HepG2 (cell line): Measurements from ENCODE around the gene TMEM74B. TPM values are rescaled to one million over a fixed set of nuclear protein-coding genes. Genes with fewer than 3 reads are reported as not detected.

ENCODE experiments used
- CBFB ChIP-seq: sonication (generic); formaldehyde crosslinking; IDR thresholded peaks from 2 replicates; pipeline ENCODE4 v1.4.0; 2020; ENCODE audit warnings: missing genetic modification reagents
- CSRNP2 ChIP-seq: sonication (generic); formaldehyde crosslinking; conservative IDR thresholded peaks from 2 replicates; pipeline ENCODE4 v1.8.0; 2022; ENCODE audit warnings: low read depth, missing genetic modification reagents
- FOXK2 ChIP-seq: fragments of 450-650 bp; IDR thresholded peaks from 2 replicates; pipeline ENCODE4 v1.6.1; 2016
- RBM22 ChIP-seq: fragments of 200-400 bp; formaldehyde crosslinking; optimal IDR thresholded peaks from 2 replicates; pipeline ENCODE3; 2017; ENCODE audit warnings: mild to moderate bottlenecking, low read length, moderate library complexity
- SALL1 ChIP-seq: sonication (generic); formaldehyde crosslinking; IDR thresholded peaks from 2 replicates; pipeline ENCODE4 v1.8.0; 2022; ENCODE audit warnings: mild to moderate bottlenecking, missing genetic modification reagents
- SMAD9 ChIP-seq: sonication (generic); formaldehyde crosslinking; IDR thresholded peaks from 2 replicates; pipeline ENCODE4 v1.5.1; 2020; ENCODE audit warnings: mild to moderate bottlenecking, missing genetic modification reagents
- TRAFD1 ChIP-seq: sonication (generic); formaldehyde crosslinking; IDR thresholded peaks from 2 replicates; pipeline ENCODE4 v1.5.1; 2020; ENCODE audit warnings: missing genetic modification reagents, mild to moderate bottlenecking, borderline replicate concordance
- XBP1 ChIP-seq: sonication (generic); formaldehyde crosslinking; IDR thresholded peaks from 2 replicates; pipeline ENCODE4 v1.5.0; 2020; ENCODE audit warnings: missing genetic modification reagents
- ZNF136 ChIP-seq: sonication (generic); formaldehyde crosslinking; IDR thresholded peaks from 2 replicates; pipeline ENCODE4 v1.8.1; 2022; ENCODE audit warnings: low read depth, mild to moderate bottlenecking, moderate library complexity, missing genetic modification reagents
- ZNF598 ChIP-seq: sonication (generic); formaldehyde crosslinking; IDR thresholded peaks from 2 replicates; pipeline ENCODE4 v1.5.1; 2020; ENCODE audit warnings: mild to moderate bottlenecking, missing genetic modification reagents, borderline replicate concordance
- ZNF646 ChIP-seq: sonication (generic); formaldehyde crosslinking; IDR thresholded peaks from 2 replicates; pipeline ENCODE4 v1.9.0; 2021; ENCODE audit warnings: mild to moderate bottlenecking, missing genetic modification reagents
- polyA plus RNA-seq, 8 experiments: library from polyadenylated mRNA; depleted of rRNA in 3 of 8; stranded (reverse) in 7 of 8; unstranded in 1 of 8; fragments of >200 nt; fragmentation: Illumina TruSeq in 4 of 8; extraction: Trizol in 4 of 8; gene quantifications; 2 replicates each; pipeline versions ENCODE4 v1.2.1 to v1.2.3, GENCODE V29; 2011 to 2016; ENCODE audit warnings: low read depth in 4 of 8, missing spikeins in 1 of 8, mixed read lengths in 1 of 8; ENCODE audit not compliant: insufficient read depth in 1 of 8
- total RNA-seq, 5 experiments: library from RNA; depleted of rRNA; stranded (reverse); fragments of >200 nt; fragmentation: Illumina TruSeq; extraction: Trizol; gene quantifications; 2 replicates each; pipeline ENCODE4 v1.2.3, GENCODE V29; 2016; ENCODE audit warnings: low read depth in 1 of 5
- TF ChIP-seq, protein P1 (sequence below): sonication (generic); formaldehyde crosslinking; IDR thresholded peaks from 2 replicates; pipeline ENCODE4 v1.4.0; 2020; ENCODE audit warnings: missing genetic modification reagents, mild to moderate bottlenecking, borderline replicate concordance
- TF ChIP-seq, protein P2 (sequence below): IDR thresholded peaks from 2 replicates; pipeline ENCODE4 v1.6.1; 2016; ENCODE audit warnings: low read depth

TMEM74B gene
- total and polyA plus RNA-seq, 2 of the 13 experiments (the other 11 are each of a cell fraction or from before 2014, with no cell fraction given) = 4.7 to 18.4 TPM

DNA sequence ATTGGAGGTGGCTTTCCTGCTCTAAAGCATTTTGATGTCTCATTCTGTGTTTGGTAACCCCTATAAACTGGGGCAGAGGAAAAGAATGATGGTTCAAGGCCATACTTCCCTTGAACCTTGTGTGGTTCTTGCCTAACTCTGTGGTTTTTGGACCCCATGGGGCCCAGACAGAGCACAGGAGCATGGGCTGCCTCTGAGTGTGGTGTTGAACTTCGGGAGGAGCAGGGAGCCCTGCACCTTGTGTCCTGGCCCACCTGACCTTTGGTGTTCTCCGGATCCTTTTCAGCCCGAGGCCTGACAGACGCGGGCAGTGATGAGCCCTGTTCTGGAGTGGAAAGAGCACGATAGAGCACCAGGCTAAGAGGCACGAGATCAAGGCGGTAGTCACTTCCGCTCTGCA lies 18.8 kb downstream of the TMEM74B start (continued):
- TF ChIP-seq ZNF646 (no peak), FOXK2 (no peak), TRAFD1 (CRISPR knock-in tag) (0 out of 2 replicates have a peak, but pooled peaks have one; percentile 69), CBFB (CRISPR knock-in tag) (peak; percentile 44; the same call in 1 of the 2 replicates), XBP1 (no peak), CSRNP2 (CRISPR knock-in tag) (no peak), SMAD9 (CRISPR knock-in tag) (no peak), ZNF598 (CRISPR knock-in tag) (no peak), SALL1 (CRISPR knock-in tag) (peak; percentile 70), RBM22 (peak; percentile 73), ZNF136 (CRISPR knock-in tag) (no peak)
- TF ChIP-seq, protein P1, sequence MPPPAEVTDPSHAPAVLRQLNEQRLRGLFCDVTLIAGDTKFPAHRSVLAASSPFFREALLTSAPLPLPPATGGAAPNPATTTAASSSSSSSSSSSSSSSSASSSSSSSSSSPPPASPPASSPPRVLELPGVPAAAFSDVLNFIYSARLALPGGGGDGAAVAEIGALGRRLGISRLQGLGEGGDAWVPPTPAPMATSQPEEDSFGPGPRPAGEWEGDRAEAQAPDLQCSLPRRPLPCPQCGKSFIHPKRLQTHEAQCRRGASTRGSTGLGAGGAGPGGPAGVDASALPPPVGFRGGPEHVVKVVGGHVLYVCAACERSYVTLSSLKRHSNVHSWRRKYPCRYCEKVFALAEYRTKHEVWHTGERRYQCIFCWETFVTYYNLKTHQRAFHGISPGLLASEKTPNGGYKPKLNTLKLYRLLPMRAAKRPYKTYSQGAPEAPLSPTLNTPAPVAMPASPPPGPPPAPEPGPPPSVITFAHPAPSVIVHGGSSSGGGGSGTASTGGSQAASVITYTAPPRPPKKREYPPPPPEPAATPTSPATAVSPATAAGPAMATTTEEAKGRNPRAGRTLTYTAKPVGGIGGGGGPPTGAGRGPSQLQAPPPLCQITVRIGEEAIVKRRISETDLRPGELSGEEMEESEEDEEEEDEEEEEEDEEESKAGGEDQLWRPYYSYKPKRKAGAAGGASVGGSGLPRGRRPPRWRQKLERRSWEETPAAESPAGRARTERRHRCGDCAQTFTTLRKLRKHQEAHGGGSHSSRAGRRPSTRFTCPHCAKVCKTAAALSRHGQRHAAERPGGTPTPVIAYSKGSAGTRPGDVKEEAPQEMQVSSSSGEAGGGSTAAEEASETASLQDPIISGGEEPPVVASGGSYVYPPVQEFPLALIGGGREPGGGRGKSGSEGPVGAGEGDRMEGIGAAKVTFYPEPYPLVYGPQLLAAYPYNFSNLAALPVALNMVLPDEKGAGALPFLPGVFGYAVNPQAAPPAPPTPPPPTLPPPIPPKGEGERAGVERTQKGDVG = peak; percentile 31; the same call in 1 of the 2 replicates
- TF ChIP-seq, protein P2, sequence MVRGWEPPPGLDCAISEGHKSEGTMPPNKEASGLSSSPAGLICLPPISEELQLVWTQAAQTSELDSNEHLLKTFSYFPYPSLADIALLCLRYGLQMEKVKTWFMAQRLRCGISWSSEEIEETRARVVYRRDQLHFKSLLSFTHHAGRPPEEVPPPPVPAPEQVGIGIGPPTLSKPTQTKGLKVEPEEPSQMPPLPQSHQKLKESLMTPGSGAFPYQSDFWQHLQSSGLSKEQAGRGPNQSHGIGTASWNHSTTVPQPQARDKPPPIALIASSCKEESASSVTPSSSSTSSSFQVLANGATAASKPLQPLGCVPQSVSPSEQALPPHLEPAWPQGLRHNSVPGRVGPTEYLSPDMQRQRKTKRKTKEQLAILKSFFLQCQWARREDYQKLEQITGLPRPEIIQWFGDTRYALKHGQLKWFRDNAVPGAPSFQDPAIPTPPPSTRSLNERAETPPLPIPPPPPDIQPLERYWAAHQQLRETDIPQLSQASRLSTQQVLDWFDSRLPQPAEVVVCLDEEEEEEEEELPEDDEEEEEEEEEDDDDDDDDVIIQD (CRISPR knock-in tag) = peak; percentile 59; the same call in 1 of the 2 replicates
